ENCODE results near the gene PLA2G2D. TPM values are rescaled to one million over a fixed set of nuclear protein-coding genes. Genes with fewer than 3 reads are reported as not detected.

PLA2G2D gene
- total and polyA plus RNA-seq, 8 donors: 0.23 TPM; not detected in 7

DNA sequence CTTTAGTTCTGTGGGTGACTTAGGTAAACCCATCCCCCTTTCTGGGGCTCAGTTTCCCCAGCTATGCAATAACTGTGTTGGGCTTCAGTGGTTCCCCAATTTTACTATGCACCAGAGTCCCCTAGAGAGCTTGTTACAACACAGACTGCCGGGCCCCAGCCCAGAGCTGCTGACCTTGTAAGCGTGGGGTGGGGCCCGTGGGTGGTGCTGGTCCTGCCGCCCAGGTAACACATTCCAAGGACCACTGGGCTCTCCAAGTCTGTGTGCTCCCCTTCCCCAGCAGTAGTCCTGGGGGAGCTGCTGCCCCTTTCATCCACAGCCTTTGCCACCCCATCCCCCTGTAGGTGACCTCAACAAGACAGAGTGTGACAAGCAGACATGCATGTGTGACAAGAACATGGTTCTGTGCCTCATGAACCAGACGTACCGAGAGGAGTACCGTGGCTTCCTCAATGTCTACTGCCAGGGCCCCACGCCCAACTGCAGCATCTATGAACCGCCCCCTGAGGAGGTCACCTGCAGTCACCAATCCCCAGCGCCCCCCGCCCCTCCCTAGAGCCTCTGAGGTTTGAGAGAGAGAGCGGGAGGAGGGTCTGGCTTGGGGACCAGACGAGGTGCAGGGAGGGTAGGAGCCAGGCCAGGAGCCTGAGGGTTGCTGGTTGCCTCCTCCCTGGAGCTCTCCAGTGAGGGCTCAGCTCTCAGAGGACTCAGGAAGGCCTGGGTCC lies 28.7 kb upstream of the PLA2G2D start:
- Histone ChIP-seq H3K36me3 (no peaks in the 10 kb centered on the region), H3K27ac (no peak overlapping the region), H3K4me1 (peaks cover 7 to 14% (median 14%) of the 10 kb centered on the region in 4 donors), H3K27me3 (peaks cover 0 to 25% (median 0%) of the 10 kb centered on the region in 3 donors), H3K9me3 (no peaks in the 10 kb centered on the region), H3K4me3 (no peak overlapping the region)
- intact Hi-C loops (cut with DNase I; ENCODE audit: low total_unique reads): no loop called here
- TF ChIP-seq, protein P1, sequence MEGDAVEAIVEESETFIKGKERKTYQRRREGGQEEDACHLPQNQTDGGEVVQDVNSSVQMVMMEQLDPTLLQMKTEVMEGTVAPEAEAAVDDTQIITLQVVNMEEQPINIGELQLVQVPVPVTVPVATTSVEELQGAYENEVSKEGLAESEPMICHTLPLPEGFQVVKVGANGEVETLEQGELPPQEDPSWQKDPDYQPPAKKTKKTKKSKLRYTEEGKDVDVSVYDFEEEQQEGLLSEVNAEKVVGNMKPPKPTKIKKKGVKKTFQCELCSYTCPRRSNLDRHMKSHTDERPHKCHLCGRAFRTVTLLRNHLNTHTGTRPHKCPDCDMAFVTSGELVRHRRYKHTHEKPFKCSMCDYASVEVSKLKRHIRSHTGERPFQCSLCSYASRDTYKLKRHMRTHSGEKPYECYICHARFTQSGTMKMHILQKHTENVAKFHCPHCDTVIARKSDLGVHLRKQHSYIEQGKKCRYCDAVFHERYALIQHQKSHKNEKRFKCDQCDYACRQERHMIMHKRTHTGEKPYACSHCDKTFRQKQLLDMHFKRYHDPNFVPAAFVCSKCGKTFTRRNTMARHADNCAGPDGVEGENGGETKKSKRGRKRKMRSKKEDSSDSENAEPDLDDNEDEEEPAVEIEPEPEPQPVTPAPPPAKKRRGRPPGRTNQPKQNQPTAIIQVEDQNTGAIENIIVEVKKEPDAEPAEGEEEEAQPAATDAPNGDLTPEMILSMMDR (IDR thresholded peaks at IDR 0.05): no peak
- TF ChIP-seq POLR2AphosphoS5 (IDR thresholded peaks at IDR 0.05) (no peak), EP300 (IDR thresholded peaks at IDR 0.05) (no peak), POLR2A (IDR thresholded peaks at IDR 0.05) (no peak)
- DNase-seq: no peak
- WGBS, 5 donors: 57 to 84% (median 63%) methylated on average over 11 to 13 of the region's 13 CpGs

DNA sequence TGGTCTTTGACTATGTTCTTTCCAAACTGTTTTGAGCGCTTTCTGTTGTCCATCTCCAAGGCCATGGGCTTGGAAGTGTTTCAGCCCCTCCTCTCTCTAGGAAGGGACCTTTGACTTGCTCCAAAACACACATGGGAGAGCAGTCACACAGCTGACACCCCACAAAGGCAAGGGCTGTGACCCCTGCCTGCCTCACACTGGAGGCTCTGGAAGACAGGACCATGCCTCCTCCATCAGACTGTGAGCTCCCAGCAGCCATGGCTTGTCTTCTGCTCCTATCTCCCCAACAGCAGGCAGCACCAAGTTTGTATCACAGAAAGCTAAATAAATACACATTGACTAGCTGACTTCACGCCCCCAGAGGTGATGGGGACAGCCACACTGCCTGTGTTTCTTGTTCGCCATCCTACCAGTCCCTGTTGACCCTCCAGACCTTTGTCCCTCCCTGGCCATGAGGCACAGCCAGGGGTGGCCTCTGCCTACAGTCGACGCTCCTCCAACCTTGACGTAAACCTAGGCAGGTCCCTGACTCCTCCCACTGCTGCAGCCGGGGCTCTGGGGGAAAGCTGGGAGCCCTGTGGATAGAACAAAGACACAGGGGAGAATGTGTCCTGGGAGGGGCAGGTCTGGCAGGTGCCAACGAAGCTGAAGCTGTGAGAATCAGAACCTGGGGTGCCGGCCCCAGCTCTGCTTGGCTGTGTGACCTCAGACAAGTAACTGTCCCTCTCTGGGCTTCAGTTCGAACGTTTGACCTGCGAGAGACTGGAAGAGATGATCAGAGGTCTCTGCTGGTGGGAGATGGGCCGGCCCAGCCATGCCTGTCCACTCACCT lies 24.6 kb upstream of the PLA2G2D start:
- Histone ChIP-seq H3K9me3 (no peaks in the 10 kb centered on the region), H3K4me3 (no peak overlapping the region), H3K27me3 (peaks cover 0 to 17% (median 0%) of the 10 kb centered on the region in 3 donors), H3K27ac (no peak overlapping the region), H3K4me1 (no peaks in the 10 kb centered on the region), H3K36me3 (no peaks in the 10 kb centered on the region)
- DNase-seq: no peak
- intact Hi-C loops (cut with DNase I; ENCODE audit: low total_unique reads): no loop called here
- 41 to 64% (median 53%) methylated on average over 10 to 13 of the region's 13 CpGs for WGBS, 5 donors
- no peak for TF ChIP-seq POLR2A (IDR thresholded peaks at IDR 0.05)
- no peak for TF ChIP-seq POLR2AphosphoS5 (IDR thresholded peaks at IDR 0.05)

DNA sequence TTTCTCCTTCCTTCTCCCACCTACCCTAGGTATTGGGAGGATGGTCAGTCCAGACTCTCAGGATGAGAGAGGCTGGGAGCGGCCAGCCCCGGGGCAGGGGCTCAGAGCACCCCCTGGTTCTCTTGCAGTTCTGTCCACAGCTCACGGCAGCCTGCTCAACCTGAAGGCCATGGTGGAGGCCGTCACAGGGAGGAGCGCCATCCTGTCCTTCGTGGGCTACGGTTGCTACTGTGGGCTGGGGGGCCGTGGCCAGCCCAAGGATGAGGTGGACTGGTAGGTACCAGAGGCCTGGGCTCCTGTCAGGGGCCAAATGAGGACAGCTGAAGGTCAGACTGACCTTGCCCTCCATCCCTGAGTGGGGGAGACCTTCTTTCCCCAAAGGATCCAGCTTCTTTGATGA lies 24.0 kb upstream of the PLA2G2D start:
- no peak for TF ChIP-seq POLR2A (IDR thresholded peaks at IDR 0.05)
- intact Hi-C loops (cut with DNase I; ENCODE audit: low total_unique reads): no loop called here
- H3K27me3 ChIP-seq: peaks cover 0 to 17% (median 0%) of the 10 kb centered on the region in 3 donors

DNA sequence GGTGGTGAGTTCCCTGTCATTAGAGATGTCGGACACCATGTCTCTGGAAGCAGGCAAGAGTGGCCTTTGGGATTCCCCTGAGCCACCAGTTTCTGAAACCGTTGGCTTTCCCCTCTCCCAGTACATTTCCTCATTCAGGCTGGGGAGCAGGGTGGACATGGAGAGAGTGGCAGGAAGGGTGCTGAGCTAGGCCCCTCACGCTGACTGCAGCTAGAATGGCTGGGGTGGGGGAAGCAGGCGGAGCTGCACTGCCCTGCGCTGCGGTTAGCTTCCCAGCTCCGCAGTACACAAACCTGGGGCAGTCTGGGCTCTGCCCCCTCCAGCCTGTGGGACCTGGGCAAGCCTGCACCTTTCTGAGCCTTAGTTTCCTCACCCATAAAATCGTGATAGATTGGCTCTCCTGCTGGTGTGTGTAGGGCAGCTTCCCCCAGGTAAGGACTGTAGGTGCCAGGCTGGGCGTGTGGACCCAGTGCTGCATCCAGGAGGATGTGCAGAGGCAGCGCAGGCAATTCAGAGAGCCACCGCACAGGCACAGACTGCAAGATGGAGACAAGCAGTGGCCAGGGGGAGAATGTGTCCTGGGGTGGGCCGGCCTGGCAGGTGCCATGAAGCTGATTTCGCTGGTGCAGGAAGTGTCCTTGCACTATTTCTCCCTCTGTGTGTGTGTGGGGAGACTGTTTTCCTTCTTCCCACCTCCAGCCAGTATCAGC lies 22.8 kb upstream of the PLA2G2D start:
- WGBS, 5 donors: 77 to 89% (median 82%) methylated on average over 12 to 13 of the region's 13 CpGs
- H3K4me1 ChIP-seq: no peaks in the 10 kb centered on the region
- H3K4me3 ChIP-seq: no peak overlapping the region
- H3K9me3 ChIP-seq: no peaks in the 10 kb centered on the region
- intact Hi-C loops (cut with DNase I; ENCODE audit: low total_unique reads): no loop called here
- no peak for TF ChIP-seq POLR2AphosphoS5 (IDR thresholded peaks at IDR 0.05)
- TF ChIP-seq, protein P1 (IDR thresholded peaks at IDR 0.05): no peak
- TF ChIP-seq POLR2A (IDR thresholded peaks at IDR 0.05): no peak
- TF ChIP-seq EP300 (IDR thresholded peaks at IDR 0.05): no peak
- H3K27me3 ChIP-seq: peaks cover 0 to 17% (median 0%) of the 10 kb centered on the region in 3 donors
- DNase-seq: no peak
- H3K36me3 ChIP-seq: no peaks in the 10 kb centered on the region
- H3K27ac ChIP-seq: no peak overlapping the region

More for the DNA sequence above, 24.0 kb upstream of the PLA2G2D start:
- Histone ChIP-seq H3K27ac (no peak overlapping the region), H3K4me1 (no peaks in the 10 kb centered on the region), H3K4me3 (no peak overlapping the region), H3K9me3 (no peaks in the 10 kb centered on the region), H3K36me3 (no peaks in the 10 kb centered on the region)
- DNase-seq: no peak
- WGBS, 5 donors: 85 to 93% (median 89%) methylated on average over 7 to 8 of the region's 8 CpGs

DNA sequence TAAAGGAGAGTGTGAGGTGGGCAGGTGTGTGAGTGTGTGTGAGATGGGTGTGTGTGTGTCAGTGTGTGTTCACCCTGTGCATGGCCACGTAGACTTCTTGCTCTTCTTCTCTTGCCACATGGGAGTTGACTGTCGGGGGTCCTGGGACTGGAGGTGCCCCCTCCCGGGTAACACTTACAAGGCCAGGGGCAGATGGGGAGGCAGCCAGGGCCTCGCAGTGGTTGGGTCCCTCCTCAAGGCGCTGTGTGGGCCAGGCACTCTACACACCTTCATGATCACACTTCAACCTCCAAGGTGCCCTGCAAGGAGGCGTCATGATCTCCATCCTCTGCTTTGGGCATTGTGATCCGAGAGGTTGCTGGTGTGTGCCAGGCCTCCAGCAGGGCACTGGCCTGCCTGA lies 22.1 kb upstream of the PLA2G2D start:
- WGBS, 5 donors: 80 to 96% (median 89%) methylated on average over 7 of the region's 7 CpGs
- H3K9me3 ChIP-seq: no peaks in the 10 kb centered on the region
- intact Hi-C loops (cut with DNase I; ENCODE audit: low total_unique reads): no loop called here
- no peak overlapping the region for H3K27ac ChIP-seq
- no peak overlapping the region for H3K4me3 ChIP-seq
- TF ChIP-seq EP300 (IDR thresholded peaks at IDR 0.05) (no peak), POLR2A (IDR thresholded peaks at IDR 0.05) (no peak), POLR2AphosphoS5 (IDR thresholded peaks at IDR 0.05) (no peak)
- TF ChIP-seq, protein P1 (IDR thresholded peaks at IDR 0.05): no peak
- no peaks in the 10 kb centered on the region for H3K4me1 ChIP-seq
- H3K36me3 ChIP-seq: no peaks in the 10 kb centered on the region
- peaks cover 0 to 17% (median 0%) of the 10 kb centered on the region in 3 donors for H3K27me3 ChIP-seq
- no peak for DNase-seq
